ENCODE data around the gene BAHCC1. TPM values are rescaled to one million over a fixed set of nuclear protein-coding genes. Genes with fewer than 3 reads are reported as not detected.

Gene BAHCC1
- total RNA-seq, 2 experiments from 2014 or later = 0.23 to 0.64 TPM

DNA sequence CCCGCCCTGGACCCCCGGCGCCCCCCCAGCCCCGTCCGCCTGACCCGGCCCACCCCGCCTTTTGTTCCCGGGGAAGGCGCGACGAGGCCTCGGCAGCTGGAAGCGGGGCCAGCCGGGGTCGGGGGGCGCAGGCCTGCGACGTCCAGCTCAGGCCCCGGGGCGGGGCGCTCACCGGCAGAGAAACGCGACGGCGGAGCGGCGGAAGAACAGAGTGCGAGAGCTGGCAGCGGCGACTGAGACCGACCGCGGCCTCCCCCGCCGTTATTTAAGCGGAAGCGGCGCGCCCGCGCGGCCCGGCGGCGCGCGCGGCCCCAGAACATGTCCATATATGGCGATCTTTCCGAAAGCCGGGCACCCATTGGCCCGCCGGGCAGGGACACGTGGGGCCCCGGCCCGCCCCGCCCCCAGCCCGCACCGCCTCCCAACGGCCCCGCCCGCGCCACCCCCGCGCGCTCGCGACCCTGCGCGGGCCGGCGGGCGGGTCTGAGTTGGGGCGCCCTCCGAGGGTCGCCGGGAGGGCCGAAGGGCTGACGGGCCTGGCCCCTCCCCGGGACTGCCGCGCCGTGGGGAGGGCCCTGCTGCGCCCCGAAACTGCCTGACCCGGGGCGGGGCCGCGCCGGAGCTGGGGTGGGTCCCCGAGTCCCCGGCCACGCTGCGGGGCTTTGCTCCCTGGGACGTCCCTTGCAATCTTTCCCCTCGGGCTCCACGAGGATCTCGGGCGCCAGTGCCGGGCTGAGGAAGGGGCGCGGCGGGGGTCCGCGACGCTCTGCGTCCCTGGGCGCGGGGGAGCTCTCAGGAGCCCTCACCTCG is 117.5 kb downstream of the BAHCC1 start, which contains the start of gene ACTG1:
Gene ACTG1, minus strand, starts transcription at position 238 of the 810 bp plus-strand sequence. CDS start 445 bp downstream, outside the sequence.
- Mint-ChIP-seq H3K27ac (peak within 1 kb of the TSS; percentile 92), H3K27me3 (no peaks in the 10 kb centered on the region), H3K36me3 (peaks cover 42% of the 10 kb centered on the region), H3K4me3 (peak within 1 kb of the TSS; percentile 99), H3K4me1 (peaks cover 39% of the 10 kb centered on the region), H3K9me3 (ENCODE audit: low read depth) (no peaks in the 10 kb centered on the region)
- ATAC-seq (peak; percentile 60), DNase-seq (peak; percentile 93)
- CTCF ChIA-PET = interaction anchor here (0.7 to 1.6 kb wide), 3 partner anchors 28 to 88 kb away, joined by 3 to 5 read pairs (median 3); partner anchors contain the start of gene FAAP100

DNA sequence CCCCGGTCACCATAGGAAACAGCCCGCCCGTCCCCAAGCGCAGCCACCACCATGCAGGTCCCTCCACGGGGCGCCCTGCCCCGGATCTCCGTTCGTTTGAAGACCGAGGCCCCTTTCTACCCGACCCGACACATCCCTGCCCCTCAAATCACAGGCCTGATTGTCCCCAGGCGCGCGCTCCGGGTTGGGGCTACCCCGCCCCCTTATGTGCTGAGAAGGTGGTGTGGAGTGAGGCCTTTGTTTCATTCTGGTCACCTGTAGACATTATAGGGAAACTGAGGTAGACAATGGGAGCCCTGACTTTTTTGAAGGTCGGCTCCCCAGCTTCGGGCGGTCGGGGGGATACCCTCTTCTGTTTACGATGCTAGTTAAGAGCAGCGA is 118.1 kb downstream of the BAHCC1 start:
- no peaks in the 10 kb centered on the region for H3K9me3 Mint-ChIP-seq (ENCODE audit: low read depth)
- CTCF ChIA-PET = interaction anchor here (0.7 to 1.0 kb wide), 2 partner anchors 29 to 88 kb away, joined by 3 read pairs; no protein-coding TSS in a partner anchor
- peaks cover 43% of the 10 kb centered on the region for H3K4me1 Mint-ChIP-seq
- ATAC-seq = peak; percentile 25
- no peaks in the 10 kb centered on the region for H3K27me3 Mint-ChIP-seq
- DNase-seq = peak; percentile 87
- H3K4me3 Mint-ChIP-seq = peak overlapping the region; percentile 79
- peaks cover 40% of the 10 kb centered on the region for H3K36me3 Mint-ChIP-seq
- peak overlapping the region; percentile 92 for H3K27ac Mint-ChIP-seq

- peak; percentile 4 for ATAC-seq
- DNase-seq = peak; percentile 64
- H3K36me3 Mint-ChIP-seq = peaks cover 35% of the 10 kb centered on the region
- H3K9me3 Mint-ChIP-seq (ENCODE audit: low read depth) = no peaks in the 10 kb centered on the region
- H3K4me1 Mint-ChIP-seq = peaks cover 45% of the 10 kb centered on the region
- H3K27ac Mint-ChIP-seq = peak overlapping the region; percentile 92
- CTCF ChIA-PET = interaction anchor here (0.7 to 1.0 kb wide), 2 partner anchors 29 to 87 kb away, joined by 3 read pairs; no protein-coding TSS in a partner anchor
- H3K27me3 Mint-ChIP-seq = no peaks in the 10 kb centered on the region
- H3K4me3 Mint-ChIP-seq = peak overlapping the region; percentile 79
Measured at GRCh38 chr17:81513753-81514488, 118.7 kb downstream of the BAHCC1 start.

GRCh38 chr17:81514489-81514738 is 119.2 kb downstream of the BAHCC1 start:
- no peaks in the 10 kb centered on the region for H3K9me3 Mint-ChIP-seq (ENCODE audit: low read depth)
- peak overlapping the region; percentile 79 for H3K4me3 Mint-ChIP-seq
- DNase-seq (no peak), ATAC-seq (peak; percentile 0)
- CTCF ChIA-PET = interaction anchor here (1.0 kb wide), 1 partner anchor 30 kb away, joined by 3 read pairs; no protein-coding TSS in a partner anchor
- H3K27me3 Mint-ChIP-seq = no peaks in the 10 kb centered on the region
- peak overlapping the region; percentile 92 for H3K27ac Mint-ChIP-seq
- peaks cover 40% of the 10 kb centered on the region for H3K4me1 Mint-ChIP-seq
- peaks cover 30% of the 10 kb centered on the region for H3K36me3 Mint-ChIP-seq

DNA sequence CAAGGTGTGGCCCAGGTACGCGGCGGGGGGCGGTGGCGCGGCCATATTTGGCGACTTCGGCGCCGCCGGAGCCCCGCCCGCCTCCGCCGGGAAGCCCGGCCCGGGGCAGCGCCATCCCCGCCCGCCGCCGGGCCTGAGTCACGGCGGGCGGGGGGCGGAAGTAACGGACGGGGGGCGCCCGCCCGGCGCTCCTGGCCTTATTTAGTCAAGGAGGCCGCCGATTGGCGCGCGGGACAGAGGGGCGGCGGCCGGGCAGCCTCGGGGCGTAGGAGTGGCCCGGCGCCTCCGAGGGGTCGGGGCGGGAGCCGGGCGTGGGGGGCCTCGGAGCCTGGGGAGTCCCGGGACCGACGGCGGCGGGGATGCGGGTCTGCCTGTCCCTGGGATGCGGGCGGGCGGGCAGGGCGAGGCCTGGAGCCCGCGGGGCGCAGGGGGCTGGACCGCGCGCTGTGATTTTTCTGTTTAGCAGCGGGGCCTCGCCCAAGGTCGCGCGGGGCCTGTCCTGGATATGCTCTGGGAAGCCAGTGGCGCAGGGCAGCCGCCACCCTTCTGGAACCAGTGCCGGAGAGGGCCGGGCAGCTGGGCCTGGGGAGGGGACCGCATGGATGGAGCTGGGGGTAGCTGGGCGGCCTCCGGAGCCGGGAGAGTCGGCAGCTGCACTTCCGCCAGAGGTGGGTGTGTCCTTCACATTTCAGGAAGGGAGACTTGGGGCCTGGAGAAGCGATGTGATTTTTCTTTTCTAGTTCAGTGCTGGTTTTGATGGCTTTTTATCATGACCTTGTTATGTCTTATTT is 119.7 kb downstream of the BAHCC1 start:
- peak overlapping the region; percentile 94 for H3K4me3 Mint-ChIP-seq
- H3K9me3 Mint-ChIP-seq (ENCODE audit: low read depth) = no peaks in the 10 kb centered on the region
- H3K36me3 Mint-ChIP-seq = peaks cover 25% of the 10 kb centered on the region
- H3K27ac Mint-ChIP-seq = peak overlapping the region; percentile 89
- CTCF ChIA-PET = interaction anchor here (0.6 to 4.4 kb wide), 6 partner anchors 22 to 896 kb away, joined by 3 to 15 read pairs (median 4); partner anchors contain the start of genes ARL16, FAAP100 and HGS
- H3K4me1 Mint-ChIP-seq = peaks cover 34% of the 10 kb centered on the region
- ATAC-seq (peak; percentile 47), DNase-seq (peak; percentile 79)
- no peaks in the 10 kb centered on the region for H3K27me3 Mint-ChIP-seq

DNA sequence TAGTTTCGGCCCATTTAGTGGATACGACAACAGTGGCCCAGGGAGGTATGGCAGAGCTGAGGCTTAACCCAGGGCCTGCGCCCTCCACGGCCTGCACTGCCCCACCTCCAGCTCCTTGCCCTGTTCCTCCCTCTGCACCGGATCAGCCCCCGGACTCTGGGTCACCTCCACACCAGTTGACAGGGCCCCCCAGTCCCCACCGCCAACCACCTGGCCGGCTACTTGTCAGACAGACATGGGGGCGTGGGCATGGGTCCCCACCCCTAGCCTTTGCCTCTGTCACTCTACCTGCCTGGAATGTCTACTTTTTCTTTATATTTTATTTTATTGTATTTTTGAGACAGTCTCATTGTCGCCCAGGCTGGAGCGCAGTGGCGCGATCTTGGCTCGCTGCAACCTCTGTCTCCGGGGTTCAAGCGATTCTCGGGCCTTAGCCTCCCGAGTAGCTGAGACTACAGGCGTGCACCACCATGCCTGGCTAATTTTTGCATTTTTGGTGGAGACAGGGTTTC is 120.3 kb downstream of the BAHCC1 start:
- CTCF ChIA-PET = interaction anchor here (0.6 to 4.4 kb wide), 6 partner anchors 22 to 896 kb away, joined by 3 to 15 read pairs (median 4); partner anchors contain the start of genes ARL16, FAAP100 and HGS
- Mint-ChIP-seq H3K4me3 (peak overlapping the region; percentile 94), H3K27ac (peak overlapping the region; percentile 89), H3K36me3 (peaks cover 19% of the 10 kb centered on the region), H3K9me3 (ENCODE audit: low read depth) (no peaks in the 10 kb centered on the region), H3K4me1 (peaks cover 33% of the 10 kb centered on the region), H3K27me3 (no peaks in the 10 kb centered on the region)
- no peak for ATAC-seq
- peak; percentile 51 for DNase-seq

Small RNA genes within 50 kb of the gene (microRNA-seq; reads per million reads assigned to microRNA genes)
- gene MIR3186 (not detected), gene MIR4740 (not detected)

Other genes with a start within 250 kb of the BAHCC1 start
- gene PVALEF, start 229.9 kb upstream of the BAHCC1 start, total RNA-seq = not detected
- under 1 TPM; 0.06 to 0.26 TPM for gene AATK, start 229.2 kb upstream of the BAHCC1 start, total RNA-seq
- gene CEP131, start 172.5 kb upstream of the BAHCC1 start, total RNA-seq = 10 to 100 TPM; 13.6 to 20.6 TPM
- 10 to 100 TPM; 53.6 to 56.3 TPM for gene TEPSIN, start 156.4 kb upstream of the BAHCC1 start, total RNA-seq
- 10 to 100 TPM; 41.6 to 53.7 TPM for gene NDUFAF8, start 156.1 kb upstream of the BAHCC1 start, total RNA-seq
- gene SLC38A10, start 100.2 kb upstream of the BAHCC1 start, total RNA-seq = 10 to 100 TPM; 81.7 to 88.7 TPM
- gene ACTG1, start 117.3 kb downstream of the BAHCC1 start, total RNA-seq = 1,000 to 10,000 TPM; 3,566 to 4,759 TPM
- under 1 TPM; 0.41 to 0.56 TPM for gene FSCN2, start 132.9 kb downstream of the BAHCC1 start, total RNA-seq
- gene FAAP100, start 156.9 kb downstream of the BAHCC1 start, total RNA-seq = 10 to 100 TPM; 39.8 to 44.5 TPM
- gene NPLOC4, start 241.7 kb downstream of the BAHCC1 start, total RNA-seq = 100 to 1,000 TPM; 124 to 130 TPM
- under 1 TPM; 0.23 to 0.26 TPM for gene TSPAN10, start 241.7 kb downstream of the BAHCC1 start, total RNA-seq